Measurements from ENCODE around the gene TTBK1. TPM values are rescaled to one million over a fixed set of nuclear protein-coding genes. Genes with fewer than 3 reads are reported as not detected.

TTBK1 gene
- total RNA-seq, 1 donor from 2014 or later, result 1.7 TPM

DNA sequence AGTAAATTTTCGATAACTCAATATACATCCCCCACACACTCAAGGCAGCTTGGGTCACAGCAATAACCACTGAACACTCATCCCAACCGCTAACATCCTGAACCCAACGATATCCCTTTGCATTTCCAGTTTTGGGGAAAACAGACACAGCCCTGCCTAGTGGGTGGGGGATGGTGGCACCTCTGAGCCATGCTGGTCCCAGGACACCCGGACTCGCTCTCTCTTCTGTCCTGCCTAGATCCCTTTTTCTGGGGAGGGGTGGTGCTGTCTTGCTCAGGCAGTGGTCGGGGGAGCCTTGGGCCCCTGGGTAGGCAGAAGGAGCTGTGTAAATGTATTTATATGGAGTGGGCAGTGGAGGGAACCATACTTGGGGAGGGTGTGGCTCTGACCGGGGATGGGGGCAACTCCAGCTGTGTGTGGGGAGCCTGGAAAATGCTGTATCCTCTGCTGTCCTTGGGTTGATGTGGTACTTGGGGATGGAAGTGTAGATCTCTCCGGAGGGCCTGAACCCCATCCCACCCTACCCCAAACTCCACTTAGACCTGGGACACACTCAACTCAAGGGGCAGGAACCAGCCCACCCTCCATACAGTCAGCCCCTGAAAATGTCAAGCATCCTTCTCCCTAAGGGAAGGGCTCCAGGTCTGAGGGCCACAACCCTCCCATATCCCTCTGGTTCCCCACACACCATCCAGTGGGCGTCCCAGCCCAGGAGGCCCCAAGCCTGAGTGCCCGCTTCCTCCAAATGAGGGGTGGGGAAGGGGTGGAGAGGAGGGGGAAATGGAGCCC lies 31.0 kb downstream of the TTBK1 start:
- peaks cover 77% of the 10 kb centered on the region for H3K27me3 Mint-ChIP-seq
- H3K4me3 Mint-ChIP-seq (ENCODE audit: low read depth), result no peak overlapping the region
- H3K9me3 Mint-ChIP-seq (ENCODE audit: low read depth), result no peaks in the 10 kb centered on the region
- H3K4me1 Mint-ChIP-seq (ENCODE audit: low read depth), result peaks cover 11% of the 10 kb centered on the region
- no peak overlapping the region for H3K27ac Mint-ChIP-seq
- DNase-seq (ENCODE audit: low spot score, unreplicated experiment), result no peak
- H3K36me3 Mint-ChIP-seq (ENCODE audit: insufficient read depth), result no peaks in the 10 kb centered on the region
- no peak for TF ChIP-seq CTCF (IDR thresholded peaks at IDR 0.05; ENCODE audit: unreplicated experiment)

DNA sequence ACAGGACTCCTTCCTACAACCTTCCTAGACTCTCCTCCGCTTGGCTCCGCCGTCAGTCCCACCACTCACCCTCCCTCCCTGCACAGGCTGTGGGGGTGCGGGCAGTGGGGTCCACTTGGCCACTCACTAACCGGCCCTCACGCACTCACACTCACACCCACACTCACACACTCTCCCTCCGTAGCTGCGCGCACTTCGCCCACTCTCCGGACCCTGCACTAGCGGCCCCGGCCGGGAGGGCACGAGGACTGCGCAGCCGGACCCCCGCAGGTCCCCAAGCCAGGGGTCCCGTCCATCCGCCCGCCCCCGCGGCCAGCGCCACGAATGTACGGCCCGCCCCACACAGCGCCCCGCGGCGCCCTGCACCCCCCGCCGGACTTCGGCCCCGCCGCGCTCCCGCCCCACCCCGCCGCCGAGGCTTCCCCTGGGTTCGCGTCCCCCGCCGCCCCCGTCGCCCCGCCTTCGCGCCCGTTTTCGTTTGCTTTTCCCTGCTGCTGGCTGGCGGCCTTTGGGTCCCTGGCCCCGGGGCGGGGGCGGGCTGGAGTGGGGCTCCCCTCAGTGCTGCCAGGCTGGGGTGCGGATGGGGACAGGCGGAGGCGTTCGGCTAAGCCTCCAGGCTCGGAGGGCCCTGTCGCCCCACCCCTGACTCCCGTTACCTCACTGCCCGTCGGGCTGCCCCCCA lies 31.8 kb downstream of the TTBK1 start:
- no peaks in the 10 kb centered on the region for H3K9me3 Mint-ChIP-seq (ENCODE audit: low read depth)
- no peak overlapping the region for H3K27ac Mint-ChIP-seq
- H3K36me3 Mint-ChIP-seq (ENCODE audit: insufficient read depth), result no peaks in the 10 kb centered on the region
- peak overlapping the region; percentile 64 for H3K4me3 Mint-ChIP-seq (ENCODE audit: low read depth)
- DNase-seq (ENCODE audit: low spot score, unreplicated experiment), result no peak
- H3K4me1 Mint-ChIP-seq (ENCODE audit: low read depth), result peaks cover 9% of the 10 kb centered on the region
- H3K27me3 Mint-ChIP-seq, result peaks cover 80% of the 10 kb centered on the region
- TF ChIP-seq CTCF (IDR thresholded peaks at IDR 0.05; ENCODE audit: unreplicated experiment), result no peak

DNA sequence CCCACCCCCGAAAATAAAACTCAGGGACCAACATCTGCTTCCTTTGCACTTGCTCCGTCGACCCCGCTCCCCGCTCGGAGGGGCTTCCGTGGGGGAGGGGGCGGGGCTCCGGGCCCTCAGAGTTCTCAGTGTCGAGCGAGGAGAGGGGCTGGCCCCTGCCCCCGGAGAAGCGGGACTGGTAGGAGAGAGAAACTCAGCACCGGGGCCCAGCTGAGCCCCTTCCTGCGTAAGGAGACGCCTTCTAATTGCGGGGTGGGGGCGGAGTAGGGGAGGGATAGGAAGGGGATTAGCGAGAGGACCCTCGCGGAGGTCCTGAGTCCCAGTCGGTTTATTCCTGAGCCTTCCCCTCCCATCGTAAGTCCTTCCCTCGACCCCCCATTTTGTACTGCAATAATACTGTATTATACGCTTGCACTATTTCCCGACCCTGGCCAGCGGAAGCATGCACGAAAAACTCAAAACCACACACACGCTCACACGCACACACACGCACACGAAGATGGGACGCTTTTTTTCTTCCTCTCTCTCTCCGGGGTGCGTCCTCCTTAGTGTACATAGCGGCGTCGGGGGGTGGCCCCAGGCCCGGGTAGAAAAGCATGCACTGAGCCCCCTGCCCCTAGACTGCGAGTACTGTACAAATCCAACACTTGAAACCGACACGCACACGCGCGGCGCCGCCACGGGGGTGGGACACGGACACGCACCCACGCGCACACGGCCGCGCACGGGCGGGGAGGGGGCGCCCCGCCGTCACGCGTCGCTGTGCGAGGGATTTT lies 32.7 kb downstream of the TTBK1 start:
- Mint-ChIP-seq H3K9me3 (ENCODE audit: low read depth) (no peaks in the 10 kb centered on the region), H3K4me1 (ENCODE audit: low read depth) (peaks cover 7% of the 10 kb centered on the region), H3K36me3 (ENCODE audit: insufficient read depth) (no peaks in the 10 kb centered on the region), H3K4me3 (ENCODE audit: low read depth) (peak overlapping the region; percentile 62), H3K27ac (no peak overlapping the region), H3K27me3 (peaks cover 77% of the 10 kb centered on the region)
- no peak for DNase-seq (ENCODE audit: low spot score, unreplicated experiment)
- no peak for TF ChIP-seq CTCF (IDR thresholded peaks at IDR 0.05; ENCODE audit: unreplicated experiment)

DNA sequence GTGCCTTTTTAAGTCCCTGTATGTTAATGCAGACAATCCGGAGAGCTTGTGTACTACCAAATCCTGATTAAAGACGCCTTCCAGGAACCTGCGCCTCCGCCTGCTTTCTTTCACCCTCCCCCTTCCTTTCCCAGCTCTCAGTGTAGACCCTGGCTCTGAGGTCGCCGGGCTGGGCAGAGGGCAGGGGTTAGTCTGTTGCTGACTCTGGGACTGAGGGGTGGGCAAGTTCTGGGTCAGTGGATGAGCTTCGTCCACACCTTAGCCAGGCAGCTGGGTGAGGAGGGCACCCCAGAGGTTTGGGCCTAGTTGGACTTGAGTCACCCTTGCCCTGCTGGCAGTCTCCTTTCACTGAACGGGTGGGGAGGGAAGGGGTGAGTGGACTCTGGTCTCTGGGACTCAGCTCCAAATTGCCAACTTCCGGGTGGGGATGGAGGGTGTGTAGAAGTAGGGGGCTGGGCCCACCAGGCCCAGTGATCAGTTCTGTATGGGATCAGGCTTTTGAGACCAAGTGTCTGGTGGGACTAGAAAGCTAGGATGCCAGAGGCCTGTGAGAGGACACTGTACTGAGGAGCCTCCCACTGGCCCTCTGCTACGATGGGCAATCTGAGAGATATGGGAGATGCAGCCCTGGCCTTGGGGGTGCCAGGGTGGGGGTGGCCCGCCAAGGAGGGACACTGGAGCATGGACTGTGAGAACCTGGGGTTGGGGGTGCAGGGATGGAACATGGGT lies 33.5 kb downstream of the TTBK1 start:
- Mint-ChIP-seq H3K4me3 (ENCODE audit: low read depth) (no peak overlapping the region), H3K9me3 (ENCODE audit: low read depth) (no peaks in the 10 kb centered on the region), H3K27me3 (peaks cover 78% of the 10 kb centered on the region), H3K4me1 (ENCODE audit: low read depth) (peaks cover 7% of the 10 kb centered on the region), H3K27ac (no peak overlapping the region), H3K36me3 (ENCODE audit: insufficient read depth) (no peaks in the 10 kb centered on the region)
- no peak for DNase-seq (ENCODE audit: low spot score, unreplicated experiment)
- no peak for TF ChIP-seq CTCF (IDR thresholded peaks at IDR 0.05; ENCODE audit: unreplicated experiment)

DNA sequence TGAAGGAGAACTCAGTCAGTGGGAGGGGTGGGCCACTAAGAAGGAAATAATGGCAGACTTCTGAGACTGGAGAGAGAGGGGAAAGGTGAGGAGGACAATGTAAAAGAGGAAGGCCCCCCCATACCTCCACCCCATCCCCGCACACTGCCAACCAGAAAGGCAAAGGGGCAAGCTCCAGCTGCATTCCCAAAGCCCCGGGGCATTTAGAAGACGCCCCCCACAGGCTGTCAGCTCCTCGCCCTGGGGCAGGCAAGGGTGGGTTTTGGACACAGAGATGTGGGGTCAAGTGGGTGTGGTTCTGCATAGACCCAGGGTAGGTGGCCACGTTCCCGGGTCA lies 34.0 kb downstream of the TTBK1 start:
- peaks cover 77% of the 10 kb centered on the region for H3K27me3 Mint-ChIP-seq
- no peaks in the 10 kb centered on the region for H3K9me3 Mint-ChIP-seq (ENCODE audit: low read depth)
- H3K36me3 Mint-ChIP-seq (ENCODE audit: insufficient read depth), result no peaks in the 10 kb centered on the region
- no peak overlapping the region for H3K4me3 Mint-ChIP-seq (ENCODE audit: low read depth)
- no peak for TF ChIP-seq CTCF (IDR thresholded peaks at IDR 0.05; ENCODE audit: unreplicated experiment)
- no peak for DNase-seq (ENCODE audit: low spot score, unreplicated experiment)
- no peak overlapping the region for H3K27ac Mint-ChIP-seq
- peaks cover 7% of the 10 kb centered on the region for H3K4me1 Mint-ChIP-seq (ENCODE audit: low read depth)

Data from progenitor cell of endocrine pancreas (in vitro differentiated cells).